ENCODE results near the gene GINS1.

- TF ChIP-seq POLR2AphosphoS5 (IDR thresholded peaks at IDR 0.05; ENCODE audit: low read depth, low read length), result no peak
- no peak for TF ChIP-seq POLR2A (IDR thresholded peaks at IDR 0.05; ENCODE audit: low read depth, low read length)
- no peak for TF ChIP-seq TAF1 (IDR thresholded peaks at IDR 0.05; ENCODE audit: borderline replicate concordance, low read depth, low read length)
These were observed 46.7 kb upstream of the GINS1 start for GRCh38 chr20:25360631-25361286.

Data from GM12892 (cell line).